Fibroblast of mammary gland (primary cell): Measurements from ENCODE around the gene PPM1L.

Experiments
- DNase-seq: peaks from one replicate; pipeline ENCODE4 v3.0.0-alpha.2; 2010; ENCODE audit warnings: low read depth
- H3K4me3 ChIP-seq: 2 replicates; pipeline ENCODE4 v1.5.1; 2011; ENCODE audit warnings: low read depth, mild to moderate bottlenecking, low read length, moderate library complexity; ENCODE audit not compliant: control insufficient read depth
- TF ChIP-seq, protein P1 (sequence below): conservative IDR thresholded peaks from 2 replicates; pipeline ENCODE4 v1.5.1; 2011; ENCODE audit warnings: low read depth, low read length, inconsistent platforms; ENCODE audit not compliant: control insufficient read depth, insufficient read depth

PPM1L gene

DNA sequence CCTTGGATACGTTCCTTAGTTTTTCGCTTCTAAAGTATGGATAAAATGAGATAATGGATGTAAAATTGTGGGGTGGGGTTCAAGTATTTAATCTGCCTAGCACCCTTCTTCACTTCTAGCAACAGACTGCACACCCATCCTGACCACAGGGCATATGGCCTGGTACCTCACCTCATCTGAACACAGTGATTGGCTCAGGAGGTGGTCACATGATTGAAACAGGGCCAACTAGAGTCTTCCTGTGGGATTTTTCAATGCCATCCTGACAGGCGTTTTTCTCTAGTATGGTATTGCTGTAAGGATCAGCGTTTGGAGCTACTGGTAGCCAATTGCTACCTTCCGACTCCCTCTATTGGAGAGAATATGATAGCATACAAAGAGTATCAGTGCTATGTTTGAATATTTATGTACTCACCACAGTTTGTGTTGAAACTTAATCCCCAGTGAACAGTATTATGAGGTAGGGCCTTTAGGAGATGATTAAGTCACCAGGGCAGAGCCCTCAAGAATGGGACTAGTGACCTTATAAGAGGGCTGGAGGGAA lies 172.2 kb downstream of the PPM1L start:
- TF ChIP-seq, protein P1, sequence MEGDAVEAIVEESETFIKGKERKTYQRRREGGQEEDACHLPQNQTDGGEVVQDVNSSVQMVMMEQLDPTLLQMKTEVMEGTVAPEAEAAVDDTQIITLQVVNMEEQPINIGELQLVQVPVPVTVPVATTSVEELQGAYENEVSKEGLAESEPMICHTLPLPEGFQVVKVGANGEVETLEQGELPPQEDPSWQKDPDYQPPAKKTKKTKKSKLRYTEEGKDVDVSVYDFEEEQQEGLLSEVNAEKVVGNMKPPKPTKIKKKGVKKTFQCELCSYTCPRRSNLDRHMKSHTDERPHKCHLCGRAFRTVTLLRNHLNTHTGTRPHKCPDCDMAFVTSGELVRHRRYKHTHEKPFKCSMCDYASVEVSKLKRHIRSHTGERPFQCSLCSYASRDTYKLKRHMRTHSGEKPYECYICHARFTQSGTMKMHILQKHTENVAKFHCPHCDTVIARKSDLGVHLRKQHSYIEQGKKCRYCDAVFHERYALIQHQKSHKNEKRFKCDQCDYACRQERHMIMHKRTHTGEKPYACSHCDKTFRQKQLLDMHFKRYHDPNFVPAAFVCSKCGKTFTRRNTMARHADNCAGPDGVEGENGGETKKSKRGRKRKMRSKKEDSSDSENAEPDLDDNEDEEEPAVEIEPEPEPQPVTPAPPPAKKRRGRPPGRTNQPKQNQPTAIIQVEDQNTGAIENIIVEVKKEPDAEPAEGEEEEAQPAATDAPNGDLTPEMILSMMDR: peak; percentile 21
- H3K4me3 ChIP-seq: no peak overlapping the region
- DNase-seq: no peak

DNA sequence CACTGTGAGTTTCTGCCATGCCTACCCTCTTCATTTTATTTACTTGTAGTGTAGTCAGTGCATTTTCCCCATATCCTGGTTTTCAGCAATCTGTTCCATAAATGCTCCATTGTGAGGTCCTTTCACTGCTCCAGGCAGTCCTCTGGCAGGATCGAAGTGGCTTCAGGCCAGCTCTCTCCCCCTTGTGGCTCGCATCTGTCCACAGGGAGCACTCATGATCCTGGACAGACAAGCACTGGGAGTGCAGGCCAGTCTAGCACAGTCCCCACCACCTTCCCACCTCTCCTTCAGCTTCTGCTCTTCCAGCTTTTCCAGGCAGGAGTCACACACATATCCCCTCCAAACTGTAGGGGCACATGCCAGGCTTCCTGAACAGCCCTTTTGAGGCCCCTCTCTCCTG lies 173.6 kb downstream of the PPM1L start:
- TF ChIP-seq, protein P1: peak; percentile 15

DNA sequence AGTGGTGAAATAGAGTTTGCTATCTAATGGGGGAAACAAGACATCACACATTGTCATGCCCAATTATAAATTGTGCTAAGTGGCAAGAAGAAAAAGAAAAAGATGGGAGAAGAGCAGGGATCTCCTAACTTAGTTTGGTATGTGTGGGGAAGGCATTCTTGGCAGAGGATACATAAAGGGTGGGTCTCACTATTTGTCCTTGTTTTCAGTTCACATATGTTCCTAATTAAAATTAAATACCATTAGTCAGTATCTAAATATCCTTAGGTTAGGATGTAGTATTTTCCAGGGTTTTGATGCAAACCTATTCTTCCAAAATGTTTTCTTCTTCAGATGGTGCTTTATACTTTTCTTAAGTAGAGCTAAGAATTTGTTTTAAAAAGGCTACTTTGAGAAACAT lies 175.4 kb downstream of the PPM1L start:
- DNase-seq: peak; percentile 78
- no peak overlapping the region for H3K4me3 ChIP-seq
- TF ChIP-seq, protein P1: no peak

More for the DNA sequence above, 173.6 kb downstream of the PPM1L start:
- no peak overlapping the region for H3K4me3 ChIP-seq
- no peak for DNase-seq

DNA sequence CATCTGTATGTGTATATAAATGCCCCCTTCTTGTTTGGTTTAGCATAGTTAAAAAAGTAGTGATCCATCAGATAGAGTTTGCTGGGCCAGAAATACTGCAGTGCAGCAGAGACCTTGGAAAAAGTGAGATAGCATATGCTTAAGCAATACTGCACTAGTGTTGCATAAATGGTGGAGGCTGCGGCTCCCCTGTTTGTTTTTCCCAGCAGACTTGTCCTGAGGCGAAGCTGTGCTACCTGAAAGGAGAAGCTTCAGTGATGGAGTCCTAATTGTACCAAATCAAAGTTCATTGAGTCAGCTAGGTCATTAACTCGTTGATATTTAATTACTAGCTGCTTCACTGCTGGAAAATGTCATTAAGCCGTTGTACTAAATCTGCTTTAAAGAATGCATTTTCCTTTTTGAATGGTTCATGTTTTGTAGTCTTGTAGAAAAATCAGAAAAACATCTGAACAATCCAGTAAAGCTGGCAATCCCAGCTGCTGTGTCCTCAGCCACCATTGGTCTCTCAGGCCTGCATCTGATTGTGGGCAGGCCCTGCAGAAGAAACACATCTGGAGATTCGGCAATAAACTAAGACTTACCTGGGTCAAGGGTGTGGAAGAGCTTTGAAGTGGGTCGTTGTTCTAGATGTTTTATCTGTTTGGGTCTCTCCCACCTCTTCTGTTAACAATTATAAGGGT lies 179.5 kb downstream of the PPM1L start:
- TF ChIP-seq, protein P1: no peak
- H3K4me3 ChIP-seq: no peak overlapping the region
- no peak for DNase-seq

DNA sequence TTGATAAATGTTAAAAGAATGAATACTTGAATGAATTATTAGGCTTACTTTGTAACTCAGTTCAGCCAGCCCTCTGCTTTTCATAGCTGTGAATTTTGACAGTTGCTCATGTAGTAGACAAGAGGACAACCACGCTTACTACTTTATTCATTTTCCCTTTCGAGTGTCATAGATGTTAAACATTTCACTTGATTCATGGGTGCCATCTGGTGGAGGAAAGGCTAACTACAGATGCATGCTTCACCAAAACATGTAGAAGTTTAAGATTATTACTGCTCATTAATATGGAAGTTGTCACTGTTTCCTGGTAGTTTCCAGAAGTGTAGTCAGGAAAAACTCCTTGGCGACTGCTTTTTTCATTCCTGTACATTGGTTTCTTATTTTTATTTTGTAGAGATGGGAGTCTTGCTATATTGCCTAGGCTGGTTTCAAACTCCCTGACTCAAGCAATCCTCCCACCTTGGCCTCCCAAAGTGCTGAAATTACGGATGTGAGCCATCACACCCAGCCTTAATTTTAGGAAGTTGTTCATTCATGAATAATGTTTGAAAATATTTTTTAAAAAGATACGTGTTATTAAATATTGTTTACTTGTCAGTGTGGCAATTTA lies 186.0 kb downstream of the PPM1L start:
- H3K4me3 ChIP-seq: no peak overlapping the region
- TF ChIP-seq, protein P1: peak; percentile 89
- DNase-seq: peak; percentile 76

DNA sequence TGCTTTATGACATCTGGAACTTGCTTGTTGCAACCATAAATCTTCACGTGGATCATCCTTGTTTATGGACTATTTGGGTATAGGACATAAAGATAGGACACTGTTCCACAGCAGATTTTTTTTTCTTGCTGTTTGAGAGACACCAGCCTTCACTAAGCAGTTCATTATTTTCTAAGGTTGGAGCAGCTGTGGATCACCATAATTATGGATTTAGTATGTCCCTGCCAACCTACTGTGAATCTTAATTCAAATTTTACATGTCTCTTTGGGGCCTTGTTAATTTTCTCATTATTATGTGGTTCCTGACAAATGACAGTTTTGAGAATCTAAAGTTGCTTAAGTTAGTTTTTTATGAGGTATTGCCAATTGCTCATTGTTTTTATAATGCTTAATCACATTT lies 188.0 kb downstream of the PPM1L start:
- H3K4me3 ChIP-seq: no peak overlapping the region
- TF ChIP-seq, protein P1: no peak
- no peak for DNase-seq
